ENCODE results near the gene GRIN1. TPM values are rescaled to one million over a fixed set of nuclear protein-coding genes. Genes with fewer than 3 reads are reported as not detected.

The GRIN1 gene
- total and polyA plus RNA-seq, 5 donors, result 0.08 to 0.09 TPM; not detected in 3

GRCh38 chr9:137168904-137169856, 30.2 kb downstream of the GRIN1 start:
- intact Hi-C loops (cut with DNase I), result no loop called here
- H3K4me3 ChIP-seq (ENCODE audit: low read length), result peak overlapping the region; percentile 1
- DNase-seq (peak; percentile 46 to 80 (median 79)), ATAC-seq (no peak)
- peaks cover 2% of the 10 kb centered on the region for H3K4me1 ChIP-seq (ENCODE audit: control insufficient read depth, insufficient read depth, low read length)
- under 1% methylated on average over 124 of the region's 124 CpGs for WGBS
- H3K27me3 ChIP-seq (ENCODE audit: control insufficient read depth, insufficient read depth), result no peaks in the 10 kb centered on the region
- H3K27ac ChIP-seq (ENCODE audit: low read length), result no peak overlapping the region
- no peaks in the 10 kb centered on the region for H3K9me3 ChIP-seq (ENCODE audit: control insufficient read depth, low read length)

GRCh38 chr9:137169896-137170358, 31.0 kb downstream of the GRIN1 start, which contains the start of gene LRRC26:
Gene LRRC26, minus strand, starts transcription at chr9:137170051. Its CDS starts 108 bp downstream, at chr9:137169943.
- H3K27ac ChIP-seq (ENCODE audit: low read length), result no peak within 1 kb of the TSS
- peaks cover 2% of the 10 kb centered on the region for H3K4me1 ChIP-seq (ENCODE audit: control insufficient read depth, insufficient read depth, low read length)
- ATAC-seq (no peak), DNase-seq (no peak)
- H3K27me3 ChIP-seq (ENCODE audit: control insufficient read depth, insufficient read depth), result no peaks in the 10 kb centered on the region
- peak within 1 kb of the TSS; percentile 1 for H3K4me3 ChIP-seq (ENCODE audit: low read length)
- no peaks in the 10 kb centered on the region for H3K9me3 ChIP-seq (ENCODE audit: control insufficient read depth, low read length)
- 9% methylated on average over 41 of the region's 41 CpGs for WGBS
- intact Hi-C loops (cut with DNase I), result no loop called here

- WGBS, result 44% methylated on average over 14 of the region's 14 CpGs
- ATAC-seq (no peak), DNase-seq (no peak)
- Histone ChIP-seq H3K4me3 (ENCODE audit: low read length) (no peak overlapping the region), H3K4me1 (ENCODE audit: control insufficient read depth, insufficient read depth, low read length) (peaks cover 2% of the 10 kb centered on the region), H3K27ac (ENCODE audit: low read length) (no peak overlapping the region), H3K9me3 (ENCODE audit: control insufficient read depth, low read length) (no peaks in the 10 kb centered on the region), H3K27me3 (ENCODE audit: control insufficient read depth, insufficient read depth) (no peaks in the 10 kb centered on the region)
- intact Hi-C loops (cut with DNase I), result no loop called here
These were observed 31.7 kb downstream of the GRIN1 start for GRCh38 chr9:137170486-137171148.

- intact Hi-C loops (cut with DNase I), result no loop called here
- ATAC-seq, result no peak
These were observed 32.4 kb downstream of the GRIN1 start for GRCh38 chr9:137171149-137171900.

GRCh38 chr9:137172901-137173795, 34.2 kb downstream of the GRIN1 start:
- H3K4me1 ChIP-seq (ENCODE audit: control insufficient read depth, insufficient read depth, low read length), result peaks cover 1% of the 10 kb centered on the region
- DNase-seq (no peak), ATAC-seq (no peak)
- no peak overlapping the region for H3K4me3 ChIP-seq (ENCODE audit: low read length)
- no peaks in the 10 kb centered on the region for H3K9me3 ChIP-seq (ENCODE audit: control insufficient read depth, low read length)
- no peak overlapping the region for H3K27ac ChIP-seq (ENCODE audit: low read length)
- 60% methylated on average over 21 of the region's 21 CpGs for WGBS
- intact Hi-C loops (cut with DNase I), result no loop called here
- no peaks in the 10 kb centered on the region for H3K27me3 ChIP-seq (ENCODE audit: control insufficient read depth, insufficient read depth)

More at GRCh38 chr9:137171149-137171900, 32.4 kb downstream of the GRIN1 start:
- no peaks in the 10 kb centered on the region for H3K9me3 ChIP-seq (ENCODE audit: control insufficient read depth, low read length)
- peaks cover 2% of the 10 kb centered on the region for H3K4me1 ChIP-seq (ENCODE audit: control insufficient read depth, insufficient read depth, low read length)
- DNase-seq, result no peak
- no peak overlapping the region for H3K27ac ChIP-seq (ENCODE audit: low read length)
- no peaks in the 10 kb centered on the region for H3K27me3 ChIP-seq (ENCODE audit: control insufficient read depth, insufficient read depth)
- no peak overlapping the region for H3K4me3 ChIP-seq (ENCODE audit: low read length)
- WGBS, result 82% methylated on average over 22 of the region's 22 CpGs

GRCh38 chr9:137173796-137174664, 35.1 kb downstream of the GRIN1 start:
- WGBS, result 82% methylated on average over 45 of the region's 45 CpGs
- DNase-seq (no peak), ATAC-seq (no peak)
- Histone ChIP-seq H3K27me3 (ENCODE audit: control insufficient read depth, insufficient read depth) (no peaks in the 10 kb centered on the region), H3K9me3 (ENCODE audit: control insufficient read depth, low read length) (no peaks in the 10 kb centered on the region), H3K27ac (ENCODE audit: low read length) (no peak overlapping the region), H3K4me1 (ENCODE audit: control insufficient read depth, insufficient read depth, low read length) (no peaks in the 10 kb centered on the region), H3K4me3 (ENCODE audit: low read length) (no peak overlapping the region)
- intact Hi-C loops (cut with DNase I), result no loop called here

- 45% methylated on average over 34 of the region's 34 CpGs for whole genome bisulfite sequencing
- DNase-seq, result no peak
- Histone ChIP-seq H3K27ac (ENCODE audit: low read length) (no peak overlapping the region), H3K4me1 (ENCODE audit: control insufficient read depth, insufficient read depth, low read length) (no peaks in the 10 kb centered on the region), H3K9me3 (ENCODE audit: control insufficient read depth, low read length) (no peaks in the 10 kb centered on the region), H3K27me3 (ENCODE audit: control insufficient read depth, insufficient read depth) (no peaks in the 10 kb centered on the region), H3K4me3 (ENCODE audit: low read length) (no peak overlapping the region)
- intact Hi-C loops (cut with DNase I), result no loop called here
- no peak for ATAC-seq
These were observed 35.9 kb downstream of the GRIN1 start for GRCh38 chr9:137174722-137175293.

- H3K4me1 ChIP-seq (ENCODE audit: control insufficient read depth, insufficient read depth, low read length), result no peaks in the 10 kb centered on the region
- intact Hi-C loops (cut with DNase I), result no loop called here
- DNase-seq, result no peak
- no peak overlapping the region for H3K27ac ChIP-seq (ENCODE audit: low read length)
- peak; percentile 4 to 7 for ATAC-seq
- 37% methylated on average over 33 of the region's 33 CpGs for WGBS
- H3K9me3 ChIP-seq (ENCODE audit: control insufficient read depth, low read length), result no peaks in the 10 kb centered on the region
- no peak overlapping the region for H3K4me3 ChIP-seq (ENCODE audit: low read length)
- H3K27me3 ChIP-seq (ENCODE audit: control insufficient read depth, insufficient read depth), result no peaks in the 10 kb centered on the region
These were observed 36.5 kb downstream of the GRIN1 start for GRCh38 chr9:137175345-137175961.

All from right cardiac atrium (tissue), 5 donors.